CD4-positive, alpha-beta T cell treated with Interleukin-2 at 100 ng/mL for 4 hours (primary cell): ENCODE data around the gene FREY1.

Experiments used
- DNase-seq: peaks from one replicate; pipeline ENCODE4 v3.0.0-alpha.2; 2020; ENCODE audit warnings: low spot score

The FREY1 gene

GRCh38 chr11:45928535-45929215, 21.6 kb upstream of the FREY1 start:
- DNase-seq, result no peak

GRCh38 chr11:45927684-45928413, 20.8 kb upstream of the FREY1 start:
- DNase-seq, result no peak

GRCh38 chr11:45927332-45927683, 20.2 kb upstream of the FREY1 start:
- DNase-seq, result no peak

DNA sequence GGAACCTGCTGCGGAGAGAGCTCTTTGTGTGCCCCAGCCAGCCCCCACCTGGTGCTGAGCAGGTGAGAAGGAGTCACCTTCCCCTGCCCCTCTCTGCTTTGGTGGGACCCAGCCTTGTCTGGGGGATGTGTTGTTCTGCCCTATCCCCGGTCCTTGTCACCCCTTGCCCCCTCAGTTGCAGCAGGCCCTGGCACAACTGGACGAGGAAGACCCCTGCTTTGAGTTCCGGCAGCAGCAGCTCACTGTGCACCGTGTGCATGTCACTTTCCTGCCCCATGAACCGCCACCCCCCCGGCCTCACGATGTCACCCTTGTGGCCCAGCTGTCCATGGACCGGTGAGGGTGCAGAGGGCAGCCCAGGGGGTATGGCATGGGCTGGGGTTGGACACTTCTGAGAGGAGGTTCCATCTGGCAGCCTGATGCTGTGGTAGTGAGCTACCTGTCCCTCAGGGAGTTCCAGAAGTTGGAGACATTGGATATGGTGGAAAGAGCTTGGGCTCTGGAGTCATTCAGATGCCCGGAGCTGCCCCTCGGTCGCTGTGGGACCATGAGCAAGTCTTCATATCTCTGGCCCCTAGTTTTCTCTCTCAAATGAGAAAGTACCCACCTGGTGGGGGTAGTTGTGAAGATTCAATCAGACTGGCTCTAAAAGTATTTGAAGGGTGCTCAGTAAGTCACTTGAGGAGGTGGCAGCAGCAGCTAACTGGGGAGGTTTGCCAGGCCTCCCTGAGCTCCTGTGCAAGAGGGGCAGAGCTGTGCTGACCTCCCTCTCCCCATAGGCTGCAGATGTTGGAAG, 19.7 kb upstream of the FREY1 start:
- no peak for DNase-seq

GRCh38 chr11:45926001-45926401, 18.9 kb upstream of the FREY1 start:
- DNase-seq, result no peak

GRCh38 chr11:45925550-45925949, 18.5 kb upstream of the FREY1 start:
- DNase-seq, result no peak

- DNase-seq, result no peak
Measured at GRCh38 chr11:45924927-45925326, 17.9 kb upstream of the FREY1 start.

DNA sequence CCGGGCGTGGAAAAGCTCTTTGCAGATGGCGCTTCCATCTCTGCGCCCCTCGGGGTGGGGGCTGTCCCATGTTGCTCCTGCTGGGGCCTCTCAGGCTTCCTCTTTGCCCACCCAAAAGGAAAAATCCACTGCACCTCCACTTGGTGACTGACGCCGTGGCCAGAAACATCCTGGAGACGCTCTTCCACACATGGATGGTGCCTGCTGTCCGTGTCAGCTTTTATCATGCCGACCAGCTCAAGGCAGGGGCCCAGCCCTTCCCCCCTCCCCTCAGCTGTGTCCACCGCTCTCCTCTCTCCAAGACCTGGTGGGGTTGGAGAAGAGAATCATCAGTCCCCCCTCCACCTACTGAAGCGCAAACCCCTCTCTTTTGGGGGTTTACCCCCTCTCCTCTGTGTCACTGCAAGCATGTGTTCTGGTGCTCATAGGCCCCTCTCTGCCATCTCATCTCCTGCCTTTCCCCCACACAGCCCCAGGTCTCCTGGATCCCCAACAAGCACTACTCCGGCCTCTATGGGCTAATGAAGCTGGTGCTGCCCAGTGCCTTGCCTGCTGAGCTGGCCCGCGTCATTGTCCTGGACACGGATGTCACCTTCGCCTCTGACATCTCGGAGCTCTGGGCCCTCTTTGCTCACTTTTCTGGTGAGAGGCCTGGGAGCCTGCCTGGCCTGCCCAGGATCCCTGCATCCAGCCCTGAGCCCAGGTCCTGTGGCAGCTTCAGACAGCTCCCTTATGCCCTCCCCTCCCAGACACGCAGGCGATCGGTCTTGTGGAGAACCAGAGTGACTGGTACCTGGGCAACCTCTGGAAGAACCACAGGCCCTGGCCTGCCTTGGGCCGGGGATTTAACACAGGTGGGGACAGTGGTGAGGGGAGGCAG, 17.2 kb upstream of the FREY1 start:
- no peak for DNase-seq

- no peak for DNase-seq
Measured at GRCh38 chr11:45922425-45923082, 15.5 kb upstream of the FREY1 start, which contains the start of gene LARGE2. LARGE2 (plus strand) TSS chr11:45922656; CDS start chr11:45922883, 227 bp downstream.

DNA sequence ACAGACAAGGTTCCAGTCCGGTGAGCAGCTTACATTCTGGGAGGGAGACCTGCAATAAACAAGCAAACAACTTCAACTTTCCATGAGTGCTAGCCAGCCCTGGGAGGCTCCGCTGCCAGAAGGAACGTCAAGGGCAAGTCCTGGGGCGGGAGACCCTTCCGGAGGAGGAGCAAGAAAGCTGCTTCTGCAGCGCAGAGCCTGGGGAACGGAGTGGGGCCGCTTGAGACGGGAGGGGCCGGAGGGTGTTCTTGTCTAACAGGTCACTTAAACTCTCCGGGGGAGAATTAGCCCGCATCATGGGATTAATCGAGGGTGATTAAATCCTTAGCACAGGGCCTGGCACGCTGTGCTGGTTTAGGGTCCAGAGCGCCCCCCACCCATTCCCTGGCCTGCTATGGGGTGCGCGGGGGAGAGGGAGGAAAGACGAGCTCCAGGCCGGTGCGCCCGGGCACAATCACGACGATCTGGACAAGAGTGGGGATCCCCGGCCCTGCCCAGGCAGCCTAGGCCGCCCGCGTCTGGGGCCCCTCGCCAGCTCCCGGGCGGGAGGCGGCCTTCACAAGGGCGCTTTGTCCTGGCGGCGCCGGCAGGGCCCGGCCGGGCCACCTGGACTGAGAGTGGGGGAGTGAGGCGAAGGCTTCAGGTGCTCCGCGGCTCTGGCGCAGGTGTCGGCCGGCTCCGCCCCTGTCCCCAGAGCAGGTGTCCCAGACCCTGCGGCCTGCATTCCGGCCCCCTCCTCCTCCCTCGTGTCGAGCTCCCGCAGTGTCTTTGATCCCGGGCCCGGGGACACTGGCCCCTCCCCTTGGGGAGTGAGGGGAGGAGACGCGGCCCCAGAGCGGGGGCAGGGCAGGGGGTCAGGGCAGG, 14.7 kb upstream of the FREY1 start:
- no peak for DNase-seq

DNA sequence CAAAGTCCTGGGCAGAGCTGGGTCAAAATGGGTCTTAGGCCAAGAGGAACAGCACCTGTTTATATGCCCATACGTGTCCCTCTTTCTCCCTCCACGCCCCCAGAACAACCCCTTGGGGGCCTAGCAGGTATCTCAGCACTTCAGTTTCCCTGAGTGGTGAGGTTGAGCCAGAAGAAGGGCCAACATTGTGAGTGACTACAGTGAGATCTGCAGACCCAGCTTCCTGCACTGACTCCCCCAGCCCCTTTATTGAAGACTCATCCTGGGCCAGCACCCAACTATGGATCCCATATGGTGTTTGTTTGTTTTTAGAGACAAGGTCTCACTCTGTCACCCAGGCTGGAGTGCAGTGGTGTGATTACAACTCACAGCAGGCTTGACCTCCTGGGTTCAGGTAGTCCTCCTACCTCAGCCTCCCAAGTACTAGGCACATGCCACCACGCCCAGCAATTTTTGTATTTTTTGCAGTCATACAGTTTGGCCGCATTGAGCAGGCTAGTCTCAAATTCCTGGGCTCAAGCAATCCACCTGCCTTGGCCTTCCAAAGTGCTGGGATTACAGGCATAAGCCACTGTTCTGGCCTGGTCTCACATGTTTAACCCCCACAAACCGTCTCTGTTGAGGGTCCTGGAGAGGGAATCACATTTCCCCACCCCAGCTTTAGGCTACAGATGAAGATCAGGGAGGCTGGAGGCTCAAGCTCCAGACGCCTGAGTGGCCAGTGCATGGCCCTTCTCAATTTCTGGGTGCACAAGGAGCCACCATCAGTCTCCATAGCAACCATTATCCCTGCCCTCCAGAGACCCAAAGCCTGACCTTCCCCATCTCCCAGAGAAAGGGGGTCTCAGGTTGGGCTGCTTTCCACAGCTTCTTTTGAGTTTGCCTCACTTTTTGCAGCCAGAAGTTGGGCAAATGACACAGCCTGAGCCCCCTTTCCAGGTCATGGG, 13.7 kb upstream of the FREY1 start:
- no peak for DNase-seq

GRCh38 chr11:45919806-45920530, 12.9 kb upstream of the FREY1 start:
- no peak for DNase-seq

- DNase-seq, result no peak
Measured at GRCh38 chr11:45918962-45919675, 12.0 kb upstream of the FREY1 start.

DNA sequence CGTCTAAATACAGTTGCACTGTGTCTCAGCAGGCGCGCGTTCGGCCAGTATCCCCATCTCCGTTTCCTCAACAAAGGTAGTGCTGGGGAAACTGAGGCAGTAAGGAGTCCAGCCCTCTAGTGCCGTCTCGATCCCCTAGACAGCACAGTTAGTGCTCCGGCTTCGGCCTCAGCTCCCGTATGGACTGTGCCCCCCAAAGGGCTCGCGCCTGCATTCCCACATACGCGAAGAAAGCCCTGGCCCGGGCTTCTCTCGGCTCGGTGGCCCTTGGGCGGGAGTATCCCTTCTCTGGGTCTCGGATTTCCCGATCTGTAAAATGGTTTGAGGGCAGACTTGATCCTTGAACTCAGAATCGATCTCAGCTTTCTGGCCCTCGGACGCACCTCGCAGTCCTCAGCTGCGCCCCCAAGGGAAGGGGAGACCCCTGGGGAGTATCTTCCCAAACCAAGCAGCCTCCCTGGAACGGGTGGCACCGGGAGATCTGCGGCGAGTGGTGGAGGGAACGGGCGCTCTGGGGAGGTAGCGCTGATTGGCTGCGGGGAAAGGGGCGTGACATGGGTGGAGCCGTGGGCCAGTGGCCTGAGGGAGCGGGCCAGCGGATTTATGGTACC, 11.4 kb upstream of the FREY1 start:
- DNase-seq, result peak; percentile 55

- DNase-seq, result peak; percentile 98
Measured at GRCh38 chr11:45917623-45918330, 10.7 kb upstream of the FREY1 start, which contains the start of gene PEX16. PEX16 (minus strand) TSS chr11:45917877; CDS start chr11:45917811, 66 bp downstream.

- peak; percentile 21 for DNase-seq
Measured at GRCh38 chr11:45917286-45917622, 10.2 kb upstream of the FREY1 start.

DNA sequence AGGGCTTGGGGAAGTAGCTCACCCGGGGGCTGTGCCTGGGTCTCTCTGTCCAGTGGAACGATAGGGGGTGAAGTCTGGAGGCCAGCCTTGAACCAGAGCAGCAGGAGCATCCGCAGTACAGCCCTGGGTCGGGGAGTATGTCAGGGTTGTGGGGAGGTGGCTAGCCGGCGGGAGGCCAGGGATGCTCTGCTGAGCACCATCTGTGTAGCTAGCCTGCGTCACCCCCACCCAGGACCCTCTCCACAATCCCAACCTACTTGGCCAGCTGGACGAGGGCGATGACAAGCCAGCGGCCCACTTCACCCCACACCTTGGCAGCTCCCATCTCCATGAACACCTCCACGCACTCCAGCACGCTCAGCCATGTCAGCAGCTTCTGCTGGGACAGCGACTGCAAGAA, 8.4 kb upstream of the FREY1 start:
- DNase-seq, result no peak
